HG03432 (cell line): ENCODE results near the gene DPH2.

ENCODE experiments used
- ATAC-seq: cut with Tn5 transposase; IDR thresholded peaks from one replicate; pipeline ENCODE4 v1.9.1; 2021; ENCODE audit warnings: mild to moderate bottlenecking, moderate library complexity; ENCODE audit not compliant: unreplicated experiment

The DPH2 gene

GRCh38 chr1:43942411-43942810, 27.4 kb upstream of the DPH2 start:
- ATAC-seq, result no peak

- ATAC-seq, result no peak
Measured at GRCh38 chr1:43944860-43945259, 24.9 kb upstream of the DPH2 start.

- no peak for ATAC-seq
Measured at GRCh38 chr1:43945674-43946235, 24.1 kb upstream of the DPH2 start.

GRCh38 chr1:43946236-43947060, 23.4 kb upstream of the DPH2 start, which contains the start of gene IPO13:
Gene IPO13 (plus strand): TSS chr1:43946950. CDS start chr1:43947601, 651 bp downstream.
- peak; percentile 93 for ATAC-seq

GRCh38 chr1:43947061-43947873, 22.5 kb upstream of the DPH2 start:
- ATAC-seq, result no peak

GRCh38 chr1:43947874-43948437, 21.9 kb upstream of the DPH2 start:
- no peak for ATAC-seq

- no peak for ATAC-seq
Measured at GRCh38 chr1:43949678-43950077, 20.1 kb upstream of the DPH2 start.

- ATAC-seq, result no peak
Measured at GRCh38 chr1:43951021-43951985, 18.5 kb upstream of the DPH2 start.

- ATAC-seq, result no peak
Measured at GRCh38 chr1:43952731-43953346, 17.0 kb upstream of the DPH2 start.

GRCh38 chr1:43953361-43953760, 16.4 kb upstream of the DPH2 start:
- ATAC-seq, result no peak

GRCh38 chr1:43954036-43954435, 15.8 kb upstream of the DPH2 start:
- ATAC-seq, result no peak

- ATAC-seq, result no peak
Measured at GRCh38 chr1:43956234-43956633, 13.6 kb upstream of the DPH2 start.

- no peak for ATAC-seq
Measured at GRCh38 chr1:43957407-43958040, 12.3 kb upstream of the DPH2 start.

GRCh38 chr1:43958351-43959255, 11.2 kb upstream of the DPH2 start:
- no peak for ATAC-seq

- ATAC-seq, result no peak
Measured at GRCh38 chr1:43960798-43961197, 9.0 kb upstream of the DPH2 start.

GRCh38 chr1:43961692-43962091, 8.1 kb upstream of the DPH2 start:
- ATAC-seq, result no peak

GRCh38 chr1:43962324-43962723, 7.5 kb upstream of the DPH2 start:
- ATAC-seq, result no peak

GRCh38 chr1:43963006-43963405, 6.8 kb upstream of the DPH2 start:
- ATAC-seq, result no peak
